GF-D8 (cell line): ENCODE results near the gene COL9A3.

Source experiments
- DNase-seq: peaks from one replicate; lab custom pipeline; 2025; lab: John Stamatoyannopoulos, UW

The COL9A3 gene

DNA sequence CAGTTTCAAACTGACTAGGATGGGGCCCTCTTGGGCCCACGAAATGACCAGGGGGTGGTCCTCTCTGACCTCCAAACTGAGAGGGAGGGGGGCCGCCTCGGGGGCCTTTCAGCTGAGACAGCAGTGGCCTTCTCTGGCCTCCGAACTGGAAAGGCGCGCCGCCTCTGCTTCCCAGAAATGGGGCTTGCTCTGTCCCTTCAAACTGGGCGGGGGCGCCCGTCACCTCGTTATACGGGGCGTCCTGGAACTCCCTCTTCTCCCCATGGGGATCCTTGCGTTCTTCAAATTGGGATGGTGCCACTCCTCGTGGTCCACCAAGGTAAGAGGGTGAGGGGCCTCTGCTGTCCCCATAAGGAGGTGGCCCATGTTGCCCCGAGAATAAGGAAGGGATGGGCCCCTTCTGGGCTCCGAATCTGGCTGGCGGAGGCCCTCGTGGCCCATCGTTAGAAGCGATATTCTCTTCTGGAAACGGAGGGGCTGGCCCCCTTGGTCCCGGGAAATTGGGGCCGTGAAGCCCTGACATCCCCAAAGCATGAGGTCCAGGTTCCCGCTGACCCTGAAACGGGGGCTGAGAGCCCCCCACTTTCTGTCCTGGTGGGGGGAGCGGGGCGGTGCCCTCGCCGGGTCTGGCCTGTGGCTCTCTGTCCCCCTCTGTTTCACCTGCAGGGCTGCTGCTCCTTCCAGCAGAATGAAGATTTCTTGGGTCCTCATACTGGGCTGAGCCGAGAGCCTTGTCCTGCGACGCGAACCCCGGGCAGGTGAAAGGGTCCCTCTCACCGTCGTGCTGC, 63.5 kb downstream of the COL9A3 start:
- no peak for DNase-seq

DNA sequence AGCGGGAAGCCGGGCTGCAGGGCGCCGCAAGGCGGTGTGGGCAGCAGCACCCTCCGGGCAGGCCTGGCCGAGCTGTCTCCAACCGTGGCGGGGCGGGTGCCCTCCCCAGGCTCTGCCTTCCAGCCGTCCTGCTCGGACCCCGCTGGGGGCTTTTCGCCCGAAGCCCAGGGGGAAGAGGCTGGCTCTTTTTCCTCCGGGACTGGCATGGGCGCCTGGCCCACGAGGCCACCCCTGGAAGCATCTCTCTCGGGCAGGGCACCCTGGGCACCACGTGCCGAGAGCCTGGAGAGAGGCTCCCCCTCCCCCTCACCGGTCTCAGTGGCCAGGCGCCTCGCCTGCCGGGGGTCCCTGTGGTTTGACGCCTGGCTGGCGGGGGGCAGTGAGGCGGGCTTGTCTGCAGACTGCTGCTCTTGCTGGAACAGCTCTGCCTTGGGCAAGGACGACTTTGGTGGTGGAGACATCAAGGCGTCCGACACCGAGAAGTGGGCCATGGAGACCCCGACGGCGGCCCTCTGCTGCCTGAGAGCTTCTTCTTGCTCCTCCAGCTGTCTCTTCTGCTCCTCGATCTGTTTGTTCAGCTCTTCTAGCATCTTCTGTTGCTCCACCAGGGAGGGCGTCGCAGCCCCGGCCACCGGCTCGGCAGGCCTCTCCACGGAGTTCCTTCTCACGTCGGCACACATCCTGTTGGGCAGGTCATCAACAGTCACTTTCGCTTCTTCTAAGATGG, 64.2 kb downstream of the COL9A3 start:
- DNase-seq = no peak

DNA sequence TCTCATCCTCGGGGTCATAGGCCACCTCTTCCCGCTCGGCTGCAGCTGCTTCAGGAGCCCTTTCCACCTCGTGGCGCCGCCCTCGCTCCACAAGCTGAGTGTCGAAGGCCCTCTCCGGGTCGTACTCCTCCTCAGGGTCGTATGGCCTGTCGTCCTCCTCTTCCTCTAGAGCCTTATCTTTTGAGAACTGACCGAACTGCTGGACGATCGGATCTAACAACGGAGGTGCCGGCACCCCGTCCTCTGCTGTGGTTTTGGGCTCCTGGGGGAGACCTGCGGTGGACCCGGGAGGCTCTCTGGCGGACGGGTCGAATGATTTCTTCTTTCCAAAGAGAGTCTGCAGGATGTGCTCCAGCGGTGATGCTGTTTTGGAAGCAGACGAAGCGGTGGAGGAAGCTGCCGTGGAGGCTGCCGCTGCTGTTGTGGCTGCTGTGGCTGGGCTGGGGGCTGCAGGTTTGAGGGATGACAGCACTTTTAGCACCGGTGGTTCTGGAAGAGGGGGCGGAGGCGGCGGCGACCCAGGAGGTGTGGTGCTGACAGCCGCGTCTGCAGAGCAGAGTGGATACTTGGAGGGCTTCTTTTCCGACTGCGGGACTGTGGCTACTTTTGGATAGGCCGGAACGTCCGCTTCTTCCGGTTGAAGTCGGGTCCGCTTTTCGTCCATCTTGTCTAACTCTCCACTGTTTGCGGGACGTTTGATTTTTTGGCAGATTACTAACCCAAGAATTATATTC, 65.0 kb downstream of the COL9A3 start:
- no peak for DNase-seq

DNA sequence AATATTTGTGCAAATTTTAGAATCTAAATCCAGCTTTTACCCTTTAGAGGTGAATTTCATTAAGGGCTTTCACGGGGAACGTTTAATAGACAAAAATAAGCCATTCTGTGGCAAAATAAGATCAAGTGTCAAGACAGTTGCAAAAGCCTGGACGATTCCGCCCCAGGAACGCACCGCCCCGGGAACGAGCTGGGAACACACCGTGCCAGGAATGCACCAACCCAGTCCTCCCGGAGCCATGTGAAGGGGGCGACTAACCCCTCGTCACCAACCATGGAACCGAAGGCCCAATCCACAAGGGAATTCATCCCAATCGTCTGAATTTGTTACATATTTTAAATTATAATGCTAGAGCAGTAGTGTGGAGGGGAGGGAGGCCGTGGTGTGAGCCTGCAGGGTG, 65.6 kb downstream of the COL9A3 start:
- no peak for DNase-seq

DNA sequence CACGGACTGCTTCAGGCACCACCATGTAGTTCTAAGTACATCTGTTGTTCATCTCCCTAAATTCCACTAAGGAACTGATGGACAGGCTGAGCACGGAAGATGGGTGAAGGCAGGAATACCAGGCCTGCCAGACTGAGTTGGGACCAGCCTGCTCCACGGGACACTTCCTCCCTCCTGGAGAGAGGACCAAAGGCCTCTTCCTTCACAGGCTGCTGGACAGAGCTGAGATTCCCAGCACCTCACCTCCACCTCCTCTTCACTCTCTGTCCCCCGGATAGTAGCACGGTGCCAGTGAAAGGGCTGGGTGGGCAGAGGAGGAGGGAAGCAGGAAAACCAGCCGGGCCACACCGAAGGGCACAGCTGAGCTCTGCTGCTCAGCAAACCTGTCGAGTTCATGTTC, 67.7 kb downstream of the COL9A3 start:
- no peak for DNase-seq

DNA sequence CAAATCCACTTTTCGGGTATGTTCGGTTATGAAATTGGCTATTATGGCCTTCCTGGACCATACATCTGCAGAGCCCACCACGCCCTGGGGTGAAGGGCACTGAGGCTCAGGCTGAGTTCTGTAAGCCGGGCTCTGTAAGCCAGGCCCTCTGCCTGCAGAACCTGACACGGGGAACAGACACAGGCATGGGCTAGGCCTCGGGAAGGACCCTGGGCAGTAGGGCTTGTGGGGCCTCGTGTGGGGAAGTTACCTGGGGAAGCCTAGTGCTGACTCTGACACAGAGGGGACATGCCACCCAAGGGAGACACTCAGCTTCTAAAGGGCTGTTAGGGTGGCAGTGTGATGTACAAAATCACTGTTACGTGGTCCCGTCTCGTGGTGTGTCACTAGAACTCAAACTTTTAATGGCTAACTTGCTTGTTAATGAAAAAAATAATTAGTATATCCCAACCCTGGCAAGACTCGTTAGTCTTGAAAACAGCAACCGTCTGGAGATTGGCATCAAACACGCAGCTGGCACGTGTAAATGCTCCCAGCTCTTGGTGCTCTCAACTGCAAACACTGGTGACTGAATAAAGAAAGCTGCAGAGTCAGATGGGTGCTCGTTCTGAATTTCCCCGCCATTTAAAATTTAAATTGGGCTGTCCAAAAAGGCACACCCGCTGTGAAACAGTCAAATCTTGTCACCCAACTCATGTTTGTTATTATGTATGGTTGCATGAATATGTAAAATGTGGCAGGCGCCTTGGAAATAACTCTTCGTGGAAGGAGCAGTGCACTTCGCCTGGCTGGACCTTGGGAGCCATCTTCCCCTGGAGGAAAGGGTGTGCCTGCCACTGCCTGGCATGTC, 68.4 kb downstream of the COL9A3 start:
- no peak for DNase-seq

DNA sequence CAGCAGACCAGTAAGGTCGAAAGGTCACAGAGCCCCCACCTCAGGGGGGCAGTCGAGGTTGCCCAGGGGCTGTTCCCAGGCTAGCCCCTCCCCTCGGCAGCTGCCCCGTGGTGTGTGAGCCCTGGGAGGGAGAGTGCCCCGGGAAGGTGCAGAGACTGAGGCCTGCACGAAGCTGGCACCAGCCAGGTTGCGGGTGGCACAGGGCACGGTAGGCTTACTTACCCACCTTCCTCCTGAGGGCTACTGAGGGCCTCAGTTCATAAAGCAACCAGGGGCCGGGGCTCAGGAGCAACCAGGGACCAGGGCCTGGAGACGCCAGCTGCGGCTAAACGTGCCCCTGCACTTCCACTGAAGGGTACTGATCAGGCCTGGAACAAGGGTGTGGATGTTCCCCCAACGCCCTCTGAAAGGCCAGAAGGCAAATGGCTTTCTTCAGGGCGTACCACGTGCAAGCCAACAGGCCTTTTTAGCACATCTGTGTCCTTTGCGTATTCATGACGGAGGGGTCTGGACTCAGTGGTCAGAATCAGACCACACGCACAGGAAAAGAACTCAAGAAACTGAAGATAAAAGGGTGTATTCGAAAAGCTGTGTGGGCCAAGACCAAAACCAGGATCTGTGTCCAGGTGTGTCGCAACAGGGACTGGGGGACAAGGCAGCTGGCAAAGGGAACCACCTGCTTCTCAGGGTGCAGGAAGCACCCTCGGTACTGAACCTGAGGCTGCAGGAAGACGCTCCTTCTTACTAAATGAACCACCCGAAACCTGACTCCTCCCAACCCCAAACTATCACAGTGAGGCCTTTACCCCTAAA, 69.3 kb downstream of the COL9A3 start:
- no peak for DNase-seq

DNA sequence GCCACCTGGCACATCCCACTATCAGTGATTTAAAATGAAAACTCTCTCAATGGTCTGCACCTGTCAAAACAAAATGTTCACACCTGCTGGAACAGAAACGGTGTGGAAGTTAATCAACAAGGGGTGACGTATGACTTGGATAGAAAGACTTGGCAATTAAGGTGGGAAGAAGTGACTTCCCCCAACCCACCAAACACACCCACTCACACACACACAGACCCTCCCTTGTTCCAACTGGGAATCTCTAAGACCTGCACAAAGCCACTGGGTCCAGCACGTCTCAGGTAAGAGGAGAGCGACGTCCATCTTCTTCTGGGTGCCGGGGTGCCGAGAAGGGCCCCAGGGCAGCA, 69.8 kb downstream of the COL9A3 start:
- no peak for DNase-seq

DNA sequence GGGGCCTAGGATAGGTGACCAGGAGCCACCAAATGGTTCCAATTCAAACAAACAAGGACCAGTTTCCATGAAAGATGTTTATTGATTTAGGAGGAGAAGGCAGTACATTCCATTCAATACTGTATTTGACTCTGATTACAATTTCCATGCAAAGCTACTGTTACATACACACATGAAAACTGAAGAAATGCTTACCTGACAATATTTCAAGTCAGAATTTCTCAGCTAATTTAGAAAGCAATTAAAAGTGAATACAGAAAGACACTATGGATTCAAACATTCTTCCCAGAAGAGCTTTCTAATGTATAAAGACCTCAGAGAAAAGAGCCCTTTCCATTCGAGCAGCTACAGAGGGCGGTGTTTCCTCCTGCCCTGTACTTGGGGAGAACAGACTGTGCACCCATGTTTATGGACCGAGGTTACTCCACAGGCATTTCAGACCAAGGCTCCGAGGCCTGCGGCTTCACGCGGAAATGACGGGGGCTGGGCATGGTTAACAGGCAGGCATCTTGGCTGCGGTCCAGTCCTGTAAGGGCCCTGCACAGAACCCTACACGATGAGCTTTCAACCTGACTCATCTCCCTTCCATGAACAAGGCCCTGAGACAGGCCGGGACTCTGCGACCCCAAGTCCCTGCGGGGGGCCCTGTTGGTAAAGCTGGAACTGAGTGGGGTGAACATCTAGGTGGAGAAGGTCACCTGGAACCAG, 70.5 kb downstream of the COL9A3 start:
- DNase-seq = peak; percentile 84

DNA sequence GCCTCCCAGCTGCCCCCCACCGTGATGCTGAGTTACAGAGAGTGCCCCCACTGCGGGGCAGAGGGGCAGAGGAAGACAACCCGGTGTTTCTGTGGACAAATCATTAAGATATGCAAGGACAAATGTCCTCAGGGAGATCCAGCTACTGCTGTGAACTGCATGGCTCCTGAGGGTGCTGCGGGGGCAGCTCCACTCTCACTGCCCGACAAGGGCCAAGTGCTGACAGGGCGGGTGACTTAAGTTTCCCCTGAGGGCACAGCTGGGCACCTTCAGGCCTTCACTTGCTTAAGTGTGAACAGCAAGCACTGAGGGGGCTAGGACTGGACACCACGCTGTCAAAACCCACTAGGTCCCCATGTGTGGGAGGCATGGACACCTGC, 71.0 kb downstream of the COL9A3 start:
- DNase-seq = no peak

DNA sequence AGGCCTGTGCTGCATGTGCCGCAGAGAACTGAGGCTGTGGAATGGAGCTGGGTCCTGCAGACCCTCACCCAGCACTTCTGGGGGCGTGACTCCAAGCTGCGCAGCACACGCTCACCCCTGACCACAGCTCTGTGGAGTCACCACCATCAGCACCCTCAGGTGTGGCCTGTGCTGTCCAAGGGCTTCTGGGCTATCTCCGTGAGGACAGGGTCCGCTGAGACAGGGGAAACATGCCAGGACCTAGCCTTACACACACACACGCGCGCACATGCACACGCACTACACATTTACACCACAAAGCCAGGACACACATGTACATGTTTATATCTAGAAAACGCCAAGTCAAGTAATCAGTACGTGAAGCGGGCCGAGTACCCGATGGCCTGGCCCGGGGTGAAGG, 71.6 kb downstream of the COL9A3 start:
- DNase-seq = no peak

DNA sequence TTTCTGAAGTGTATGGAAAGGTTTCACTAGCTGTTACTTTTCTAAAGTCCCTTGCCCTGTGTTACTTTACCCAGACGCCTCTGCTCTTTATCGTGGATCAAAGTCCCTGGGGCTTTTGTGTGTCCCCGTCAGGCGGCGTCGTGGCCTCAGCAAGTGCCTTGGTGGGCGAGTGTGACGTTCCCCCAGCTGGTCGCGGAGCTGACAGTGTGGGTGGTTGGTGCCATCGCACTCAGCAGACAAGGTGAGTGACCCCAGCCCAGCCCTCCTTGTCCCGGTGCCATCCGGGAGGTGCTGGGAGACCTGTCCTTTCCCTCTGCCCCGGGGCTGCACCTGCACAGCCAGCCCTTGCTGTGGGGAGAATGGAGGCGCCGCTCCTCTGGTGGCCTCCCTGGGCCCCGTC, 72.1 kb downstream of the COL9A3 start:
- no peak for DNase-seq

DNA sequence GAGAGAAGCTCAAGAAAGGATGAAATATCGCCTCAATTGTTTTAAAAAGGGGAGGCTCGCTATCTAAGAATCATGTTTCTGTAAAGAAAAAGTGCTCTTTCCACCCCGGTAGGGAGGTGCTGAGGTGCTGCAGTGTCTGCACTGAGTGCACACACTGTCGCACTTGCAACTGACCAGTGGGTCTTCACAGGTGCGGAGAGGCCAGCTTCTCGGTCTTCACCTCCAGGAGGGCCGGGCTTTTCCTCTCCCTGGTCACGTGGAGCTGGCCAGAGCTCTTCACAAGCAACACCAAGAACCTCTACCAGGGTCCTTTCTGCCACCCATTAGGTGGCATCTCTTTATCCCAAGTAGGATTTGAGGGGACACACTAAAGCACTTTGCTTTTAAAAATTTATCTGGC, 72.6 kb downstream of the COL9A3 start:
- no peak for DNase-seq

DNA sequence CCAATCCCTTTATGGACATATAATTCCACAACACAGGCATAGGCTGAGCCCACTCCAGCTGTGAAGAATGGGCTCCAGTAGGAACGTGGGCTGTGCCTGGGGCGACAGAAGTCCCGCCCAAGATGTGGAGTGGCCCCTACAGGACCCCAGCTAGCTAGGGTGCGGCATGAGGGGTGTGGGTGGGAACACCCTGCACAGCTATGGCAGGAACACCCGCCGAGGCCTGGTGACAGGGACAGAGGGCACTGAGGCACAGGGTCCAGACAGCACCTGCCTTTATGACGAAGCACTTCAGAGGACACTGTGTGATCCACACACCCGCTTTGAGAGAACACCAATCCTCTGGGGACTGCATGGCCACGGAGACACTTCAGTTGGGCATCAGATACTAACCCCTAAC, 73.0 kb downstream of the COL9A3 start:
- no peak for DNase-seq

DNA sequence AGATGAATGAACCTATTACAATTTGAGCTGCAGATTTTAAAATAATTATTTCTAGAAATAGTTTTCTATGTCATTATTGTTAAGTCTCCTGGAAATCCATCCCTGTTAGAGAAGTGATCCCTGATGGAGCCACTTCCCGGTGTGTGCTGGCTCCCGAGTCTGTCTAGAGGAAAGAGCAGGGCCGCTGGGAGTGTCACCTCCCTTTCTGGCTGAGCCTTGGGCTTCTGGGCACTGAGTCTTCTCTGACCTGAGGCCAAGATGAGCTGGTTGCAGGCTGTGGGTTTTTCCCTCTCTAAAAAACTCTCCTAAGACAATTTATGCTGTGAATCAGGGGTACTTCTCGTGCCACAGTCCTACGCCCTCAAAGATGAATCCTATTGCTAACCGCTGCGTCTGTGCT, 73.6 kb downstream of the COL9A3 start:
- no peak for DNase-seq
